CD8-positive, alpha-beta memory T cell (primary cell): ENCODE results near the gene NUP205. TPM values are rescaled to one million over a fixed set of nuclear protein-coding genes. Genes with fewer than 3 reads are reported as not detected.
A peak's percentile ranks its signal among the peaks of the same experiment; 100 is the strongest.

ENCODE experiments used
- CTCF ChIA-PET: fragments of 350-600 bp; sonication (Branson Sonifier 250); formaldehyde crosslinking; loops from one replicate; lab custom pipeline; 2021; ENCODE audit warnings: antibody characterized with exemption; lab: Charles Lee
- POLR2A ChIA-PET: fragments of 350-600 bp; sonication (Branson Sonifier 250); formaldehyde crosslinking; loops from one replicate; lab custom pipeline; 2021; ENCODE audit warnings: antibody characterized with exemption; lab: Charles Lee
- DNase-seq, 5 donors: peaks; one replicate each; pipeline versions ENCODE4 v3.0.0 to v3.0.0-alpha.2; 2020 to 2022; ENCODE audit warnings: mixed read lengths in 1 of 5
- H3K27ac ChIP-seq: one replicate; pipeline ENCODE4 v1.7.0; 2013; ENCODE audit warnings: low read depth, mild to moderate bottlenecking, low read length, moderate library complexity
- H3K27me3 ChIP-seq: 2 replicates; pipeline ENCODE4 v1.7.0; 2013; ENCODE audit warnings: low read length, mild to moderate bottlenecking; ENCODE audit not compliant: insufficient read depth, poor library complexity, severe bottlenecking
- H3K36me3 ChIP-seq: 2 replicates; pipeline ENCODE4 v1.7.0; 2013; ENCODE audit warnings: mild to moderate bottlenecking, low read length, moderate library complexity; ENCODE audit not compliant: insufficient read depth
- H3K4me1 ChIP-seq: 2 replicates; pipeline ENCODE4 v1.7.0; 2013; ENCODE audit warnings: mild to moderate bottlenecking, low read length, moderate library complexity; ENCODE audit not compliant: insufficient read depth
- H3K4me3 ChIP-seq: 2 replicates; pipeline ENCODE4 v1.7.0; 2013; ENCODE audit warnings: mild to moderate bottlenecking, low read length
- H3K9me3 ChIP-seq: 2 replicates; pipeline ENCODE4 v1.7.0; 2013; ENCODE audit warnings: mild to moderate bottlenecking, low read length
- H3K27ac Mint-ChIP-seq, 8 donors: one replicate each; pipeline ENCODE4 v1.8.0; 2020 to 2021; ENCODE audit warnings: mixed read lengths in 8 of 8, mild to moderate bottlenecking in 6 of 8, inconsistent platforms in 3 of 8, moderate library complexity in 3 of 8
- H3K27me3 Mint-ChIP-seq, 2 donors: one replicate each; pipeline ENCODE4 v1.8.0; 2020 to 2021; ENCODE audit warnings: mixed read lengths in 2 of 2, mild to moderate bottlenecking in 1 of 2, moderate library complexity in 1 of 2
- H3K36me3 Mint-ChIP-seq, 3 donors: one replicate each; pipeline ENCODE4 v1.8.0; 2020 to 2021; ENCODE audit warnings: mixed read lengths in 3 of 3, inconsistent platforms in 1 of 3, mild to moderate bottlenecking in 1 of 3
- H3K4me1 Mint-ChIP-seq, 3 donors: one replicate each; pipeline ENCODE4 v1.8.0; 2020 to 2021; ENCODE audit warnings: mixed read lengths in 3 of 3, inconsistent platforms in 1 of 3, mild to moderate bottlenecking in 1 of 3
- H3K4me3 Mint-ChIP-seq, 7 donors: one replicate each; pipeline ENCODE4 v1.8.0; 2020 to 2021; ENCODE audit warnings: mixed read lengths in 7 of 7, mild to moderate bottlenecking in 6 of 7, moderate library complexity in 4 of 7, inconsistent platforms in 2 of 7
- H3K9me3 Mint-ChIP-seq, 5 donors: one replicate each; pipeline ENCODE4 v1.8.0; 2020 to 2022; ENCODE audit warnings: mixed read lengths in 5 of 5, mild to moderate bottlenecking in 3 of 5, moderate library complexity in 2 of 5, inconsistent platforms in 1 of 5
- polyA plus RNA-seq: library from polyadenylated mRNA; unstranded; fragments of 300-500 nt; fragmentation: Illumina TruSeq; gene quantifications from one replicate; pipeline ENCODE4 v1.2.3, GENCODE V29; 2021
- total RNA-seq, 2 experiments: library from RNA; stranded (reverse); gene quantifications; one replicate each; pipeline ENCODE4 v1.2.3, GENCODE V29; 2021

Gene NUP205, protein sequence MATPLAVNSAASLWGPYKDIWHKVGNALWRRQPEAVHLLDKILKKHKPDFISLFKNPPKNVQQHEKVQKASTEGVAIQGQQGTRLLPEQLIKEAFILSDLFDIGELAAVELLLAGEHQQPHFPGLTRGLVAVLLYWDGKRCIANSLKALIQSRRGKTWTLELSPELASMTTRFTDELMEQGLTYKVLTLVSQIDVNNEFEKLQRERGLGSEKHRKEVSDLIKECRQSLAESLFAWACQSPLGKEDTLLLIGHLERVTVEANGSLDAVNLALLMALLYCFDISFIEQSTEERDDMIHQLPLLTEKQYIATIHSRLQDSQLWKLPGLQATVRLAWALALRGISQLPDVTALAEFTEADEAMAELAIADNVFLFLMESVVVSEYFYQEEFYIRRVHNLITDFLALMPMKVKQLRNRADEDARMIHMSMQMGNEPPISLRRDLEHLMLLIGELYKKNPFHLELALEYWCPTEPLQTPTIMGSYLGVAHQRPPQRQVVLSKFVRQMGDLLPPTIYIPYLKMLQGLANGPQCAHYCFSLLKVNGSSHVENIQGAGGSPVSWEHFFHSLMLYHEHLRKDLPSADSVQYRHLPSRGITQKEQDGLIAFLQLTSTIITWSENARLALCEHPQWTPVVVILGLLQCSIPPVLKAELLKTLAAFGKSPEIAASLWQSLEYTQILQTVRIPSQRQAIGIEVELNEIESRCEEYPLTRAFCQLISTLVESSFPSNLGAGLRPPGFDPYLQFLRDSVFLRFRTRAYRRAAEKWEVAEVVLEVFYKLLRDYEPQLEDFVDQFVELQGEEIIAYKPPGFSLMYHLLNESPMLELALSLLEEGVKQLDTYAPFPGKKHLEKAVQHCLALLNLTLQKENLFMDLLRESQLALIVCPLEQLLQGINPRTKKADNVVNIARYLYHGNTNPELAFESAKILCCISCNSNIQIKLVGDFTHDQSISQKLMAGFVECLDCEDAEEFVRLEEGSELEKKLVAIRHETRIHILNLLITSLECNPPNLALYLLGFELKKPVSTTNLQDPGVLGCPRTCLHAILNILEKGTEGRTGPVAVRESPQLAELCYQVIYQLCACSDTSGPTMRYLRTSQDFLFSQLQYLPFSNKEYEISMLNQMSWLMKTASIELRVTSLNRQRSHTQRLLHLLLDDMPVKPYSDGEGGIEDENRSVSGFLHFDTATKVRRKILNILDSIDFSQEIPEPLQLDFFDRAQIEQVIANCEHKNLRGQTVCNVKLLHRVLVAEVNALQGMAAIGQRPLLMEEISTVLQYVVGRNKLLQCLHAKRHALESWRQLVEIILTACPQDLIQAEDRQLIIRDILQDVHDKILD (N-terminal part only)
- total RNA-seq (100 to 1,000 TPM; 123 to 134 TPM), polyA plus RNA-seq (23.9 TPM)

DNA sequence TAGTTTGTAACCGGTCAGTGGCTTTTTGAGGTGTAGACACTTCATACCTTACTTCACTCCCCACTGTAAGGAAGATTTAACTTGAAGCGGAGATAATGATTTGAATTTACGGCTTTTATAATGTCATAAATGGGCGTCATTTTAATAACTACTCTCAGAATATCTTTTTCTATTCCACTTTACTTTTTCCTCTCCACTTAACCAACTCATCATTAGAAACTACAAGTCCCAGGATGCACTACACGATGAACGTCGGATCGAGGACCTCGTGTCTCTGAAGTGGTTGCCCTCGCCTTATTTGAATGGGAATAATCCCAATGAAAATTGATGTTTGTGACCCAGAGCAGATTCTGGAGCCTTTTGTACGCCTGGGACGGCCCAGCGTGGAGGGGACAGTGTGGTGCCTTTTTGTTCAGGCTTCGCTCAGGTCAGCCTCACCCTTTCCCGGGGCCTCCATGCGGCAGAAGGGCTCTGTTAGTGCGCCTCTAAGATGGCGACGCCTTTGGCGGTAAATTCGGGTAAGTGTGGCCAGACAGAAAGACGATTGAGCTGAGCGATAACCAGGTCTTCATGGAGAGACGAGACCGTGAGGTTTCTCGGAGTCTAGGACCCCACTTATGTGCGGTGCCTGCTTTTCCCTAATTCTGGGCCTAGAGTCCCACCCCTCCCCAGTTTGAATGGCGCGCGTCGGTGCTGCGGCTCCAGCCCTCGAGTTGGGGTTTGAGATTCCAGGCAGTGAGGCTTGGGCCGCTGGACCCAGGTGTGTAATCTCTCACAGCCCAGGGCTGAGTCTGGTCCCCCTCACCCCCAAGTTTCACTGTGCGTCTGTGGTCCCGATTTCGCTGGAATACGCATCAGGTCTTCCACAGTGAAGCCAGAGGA is at the start of gene NUP205:
Gene NUP205, plus strand, starts transcription at position 463 of the 882 bp plus-strand sequence. Its CDS starts 28 bp downstream, at position 491.
- peak; percentile 54 to 91 (median 82) for DNase-seq
- Histone ChIP-seq H3K4me1 (peaks cover 10% of the 10 kb centered on the region), H3K9me3 (no peaks in the 10 kb centered on the region), H3K4me3 (peak within 1 kb of the TSS; percentile 91), H3K27me3 (no peaks in the 10 kb centered on the region), H3K27ac (peak within 1 kb of the TSS; percentile 92), H3K36me3 (no peaks in the 10 kb centered on the region)
- POLR2A ChIA-PET: interaction anchor here (1.1 kb wide), 1 partner anchor 105 kb away, joined by 4 read pairs; the partner anchor contains the start of gene STMP1
- H3K27me3 Mint-ChIP-seq: peaks cover 0 to 5% of the 10 kb centered on the region in 2 donors
- H3K36me3 Mint-ChIP-seq: peaks cover 0 to 9% (median under 1%) of the 10 kb centered on the region in 3 donors
- peak within 1 kb of the TSS in 3 of 8 donors; percentile 29 to 77 (median 51) for H3K27ac Mint-ChIP-seq
- H3K4me3 Mint-ChIP-seq: peak within 1 kb of the TSS in 4 of 7 donors; percentile 35 to 62 (median 62)
- no peaks in the 10 kb centered on the region for H3K9me3 Mint-ChIP-seq
- peaks cover 14 to 19% (median 17%) of the 10 kb centered on the region in 3 donors for H3K4me1 Mint-ChIP-seq
- CTCF ChIA-PET: interaction anchor here (1.1 to 1.3 kb wide), 4 partner anchors 14 to 277 kb away, joined by 3 to 7 read pairs (median 3); no protein-coding TSS in a partner anchor

DNA sequence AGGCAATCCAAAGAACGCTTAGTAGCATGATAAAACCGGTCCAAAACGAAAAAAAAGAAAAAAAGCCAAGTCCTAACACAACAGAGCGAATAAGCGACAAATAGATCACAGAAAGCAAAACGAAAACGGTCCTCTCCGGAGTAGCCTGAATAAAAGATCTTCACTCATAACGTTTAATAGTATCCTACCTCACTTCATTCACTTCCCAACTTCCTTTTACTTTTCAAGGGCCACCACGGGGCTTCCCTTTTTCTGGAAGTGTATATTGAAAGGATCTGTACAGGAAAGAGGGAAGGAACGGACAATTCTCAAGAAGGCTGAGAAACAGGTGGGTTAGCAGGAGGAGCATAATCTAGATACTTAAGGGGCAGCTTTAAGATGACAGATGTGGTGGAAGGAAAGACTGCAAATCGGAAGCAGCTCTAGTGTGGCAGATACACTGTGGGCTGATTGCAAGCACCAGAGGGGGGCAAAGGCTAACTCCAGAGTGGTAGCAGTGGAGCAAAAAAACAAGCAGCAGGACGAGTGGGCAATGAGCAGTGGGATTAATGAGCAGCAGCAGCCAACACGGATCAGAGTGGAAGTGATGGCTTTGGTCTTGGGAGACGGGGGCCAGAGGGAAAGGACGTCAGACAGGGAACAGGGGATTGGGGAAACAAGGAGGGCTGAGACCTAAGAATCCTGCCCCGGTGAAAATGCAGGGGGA is 48.7 kb upstream of the NUP205 start:
- Mint-ChIP-seq H3K9me3 (no peaks in the 10 kb centered on the region), H3K4me1 (peaks cover 13 to 23% (median 14%) of the 10 kb centered on the region in 3 donors), H3K4me3 (no peak overlapping the region), H3K27ac (no peak overlapping the region), H3K27me3 (no peaks in the 10 kb centered on the region), H3K36me3 (peaks cover 0 to 10% (median 0%) of the 10 kb centered on the region in 3 donors)
- Histone ChIP-seq H3K4me1 (peaks cover 28% of the 10 kb centered on the region), H3K27me3 (no peaks in the 10 kb centered on the region), H3K4me3 (peak overlapping the region; percentile 85), H3K27ac (peak overlapping the region; percentile 89), H3K9me3 (no peaks in the 10 kb centered on the region), H3K36me3 (no peaks in the 10 kb centered on the region)
- peak; percentile 3 to 51 (median 30) for DNase-seq
- POLR2A ChIA-PET: interaction anchor here (0.6 to 1.0 kb wide), 2 partner anchors 12 to 50 kb away, joined by 3 to 4 read pairs; no protein-coding TSS in a partner anchor
- CTCF ChIA-PET: interaction anchor here (1.1 to 1.7 kb wide), 2 partner anchors 49 to 136 kb away, joined by 3 to 5 read pairs; partner anchors contain the start of gene NUP205

DNA sequence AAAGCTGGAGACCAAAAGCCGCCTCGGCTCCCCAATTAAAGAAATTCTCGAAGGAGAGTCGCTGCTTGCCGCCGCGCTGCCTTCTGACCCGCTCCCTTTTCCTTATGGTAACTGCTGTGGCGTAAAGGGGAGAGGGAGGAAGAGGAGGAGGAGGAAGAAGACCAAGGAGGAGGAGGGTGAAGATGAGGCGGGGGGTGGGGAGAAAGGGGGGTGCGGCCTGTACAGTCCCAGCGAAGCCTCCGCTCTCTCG is 48.2 kb upstream of the NUP205 start:
- H3K4me1 ChIP-seq: peaks cover 28% of the 10 kb centered on the region
- POLR2A ChIA-PET: interaction anchor here (0.6 to 1.0 kb wide), 2 partner anchors 11 to 49 kb away, joined by 3 to 4 read pairs; no protein-coding TSS in a partner anchor

DNA sequence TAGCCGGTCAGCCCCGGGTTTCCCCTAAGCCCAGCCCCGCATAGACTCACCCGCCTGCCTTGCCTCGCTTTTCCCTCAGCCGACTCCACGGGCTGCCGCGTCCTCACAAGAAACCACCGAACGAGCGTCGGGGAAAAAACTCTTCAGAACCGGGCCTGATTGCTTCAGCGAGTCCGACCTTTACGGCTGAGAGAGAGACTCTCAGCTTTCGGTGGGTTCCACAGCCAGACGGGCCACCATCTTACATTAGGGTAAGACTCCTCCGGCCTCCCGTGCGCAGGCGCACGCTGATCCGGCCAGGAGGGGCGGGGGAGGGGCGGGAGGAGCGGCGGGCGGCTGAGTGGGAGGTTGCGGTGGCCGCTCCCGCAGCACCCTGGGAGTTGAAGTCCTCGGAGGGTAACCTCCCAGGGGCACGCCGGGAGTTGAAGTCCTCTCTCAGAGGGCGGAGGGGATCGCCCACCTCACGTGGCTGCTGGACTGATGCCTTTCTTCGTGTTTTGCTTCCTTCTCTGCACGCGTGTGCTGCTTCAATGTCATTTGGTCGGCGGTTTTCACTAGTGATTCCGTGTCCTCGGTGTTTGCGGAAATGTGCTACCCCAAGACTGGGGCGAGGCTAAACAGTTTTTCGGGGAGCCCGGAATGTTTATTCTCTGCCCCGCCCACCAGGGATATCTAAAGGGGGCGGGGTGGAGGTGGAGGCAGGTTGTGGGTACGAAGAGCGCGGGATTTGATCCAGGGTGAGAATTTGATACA is 47.7 kb upstream of the NUP205 start, which contains the start of gene CNOT4:
Gene CNOT4, minus strand, starts transcription at position 264 of the 753 bp plus-strand sequence. CDS start 71,771 bp downstream, outside the sequence.
- POLR2A ChIA-PET: interaction anchor here (0.6 to 1.0 kb wide), 2 partner anchors 11 to 49 kb away, joined by 3 to 4 read pairs; no protein-coding TSS in a partner anchor
- CTCF ChIA-PET: interaction anchor here (1.7 kb wide), 1 partner anchor 135 kb away, joined by 5 read pairs; no protein-coding TSS in a partner anchor
- no peaks in the 10 kb centered on the region for H3K9me3 ChIP-seq
- peak; percentile 93 to 97 (median 96) for DNase-seq
- H3K27ac ChIP-seq: peak within 1 kb of the TSS; percentile 89
- peak within 1 kb of the TSS; percentile 85 for H3K4me3 ChIP-seq
- H3K36me3 Mint-ChIP-seq: peaks cover 0 to 7% (median 0%) of the 10 kb centered on the region in 3 donors
- no peaks in the 10 kb centered on the region for H3K27me3 Mint-ChIP-seq
- H3K4me1 Mint-ChIP-seq: peaks cover 9 to 20% (median 11%) of the 10 kb centered on the region in 3 donors
- H3K36me3 ChIP-seq: no peaks in the 10 kb centered on the region
- H3K4me1 ChIP-seq: peaks cover 28% of the 10 kb centered on the region
- H3K4me3 Mint-ChIP-seq: no peak within 1 kb of the TSS
- no peaks in the 10 kb centered on the region for H3K27me3 ChIP-seq
- no peak within 1 kb of the TSS for H3K27ac Mint-ChIP-seq
- H3K9me3 Mint-ChIP-seq: no peaks in the 10 kb centered on the region

More for the DNA sequence above, 48.2 kb upstream of the NUP205 start:
- peaks cover 12 to 23% (median 13%) of the 10 kb centered on the region in 3 donors for H3K4me1 Mint-ChIP-seq
- peak overlapping the region; percentile 89 for H3K27ac ChIP-seq
- CTCF ChIA-PET: interaction anchor here (1.7 kb wide), 1 partner anchor 135 kb away, joined by 5 read pairs; no protein-coding TSS in a partner anchor
- no peaks in the 10 kb centered on the region for H3K27me3 Mint-ChIP-seq
- peak overlapping the region; percentile 85 for H3K4me3 ChIP-seq
- no peak overlapping the region for H3K27ac Mint-ChIP-seq
- no peak for DNase-seq
- no peaks in the 10 kb centered on the region for H3K9me3 Mint-ChIP-seq
- no peak overlapping the region for H3K4me3 Mint-ChIP-seq
- no peaks in the 10 kb centered on the region for H3K36me3 ChIP-seq
- H3K36me3 Mint-ChIP-seq: peaks cover 0 to 10% (median 0%) of the 10 kb centered on the region in 3 donors
- no peaks in the 10 kb centered on the region for H3K27me3 ChIP-seq
- H3K9me3 ChIP-seq: no peaks in the 10 kb centered on the region

DNA sequence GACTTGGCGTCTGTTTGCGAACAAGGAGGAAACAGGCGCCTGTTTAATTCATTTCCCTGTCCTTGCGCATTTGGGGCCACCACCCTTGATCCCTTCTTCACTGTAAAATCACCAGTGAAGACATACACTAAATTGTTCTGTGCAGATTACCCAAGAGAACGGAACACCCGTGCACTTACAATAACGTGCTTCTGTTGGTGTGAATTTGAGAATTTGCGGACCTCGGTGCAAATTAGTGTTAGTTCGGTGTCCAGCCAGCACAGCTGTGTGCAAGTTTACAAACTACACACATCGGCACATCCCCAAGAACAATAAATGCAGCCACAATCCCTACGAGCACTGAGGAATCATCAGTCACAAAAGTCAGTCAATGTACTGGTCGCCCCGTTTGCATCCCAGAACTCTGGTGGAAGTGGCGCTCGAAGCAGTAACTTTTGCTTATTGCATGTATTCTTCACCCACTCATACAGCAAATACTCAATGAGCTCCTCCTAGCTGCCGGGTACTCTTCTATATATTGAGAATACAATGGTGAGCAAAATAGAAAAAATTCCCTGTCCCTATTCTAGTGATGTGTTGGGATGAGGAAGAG is 47.0 kb upstream of the NUP205 start:
- peaks cover 28% of the 10 kb centered on the region for H3K4me1 ChIP-seq
- no peaks in the 10 kb centered on the region for H3K9me3 ChIP-seq
- Mint-ChIP-seq H3K27me3 (no peaks in the 10 kb centered on the region), H3K4me3 (no peak overlapping the region), H3K4me1 (peaks cover 7 to 15% (median 10%) of the 10 kb centered on the region in 3 donors), H3K9me3 (no peaks in the 10 kb centered on the region), H3K27ac (no peak overlapping the region), H3K36me3 (peaks cover 0 to 7% (median 0%) of the 10 kb centered on the region in 3 donors)
- H3K27me3 ChIP-seq: no peaks in the 10 kb centered on the region
- ChIA-PET CTCF (no interaction called here), POLR2A (no interaction called here)
- no peak for DNase-seq
- no peaks in the 10 kb centered on the region for H3K36me3 ChIP-seq
- peak overlapping the region; percentile 85 for H3K4me3 ChIP-seq
- H3K27ac ChIP-seq: peak overlapping the region; percentile 44
